Esophagus mucosa (tissue), 1 donor: Measurements from ENCODE around the gene LMO2. TPM values are rescaled to one million over a fixed set of nuclear protein-coding genes. Genes with fewer than 3 reads are reported as not detected.

Experiments
- total RNA-seq: library from RNA; stranded (reverse); gene quantifications from one replicate; pipeline ENCODE4 v1.2.4, GENCODE V29; 2023
- donor health status: DM: yes; HTN: yes; CAD: no.

Gene LMO2
- total RNA-seq, 1 donor from 2014 or later, result 11.7 TPM

Other genes with a start within 250 kb of the LMO2 start
- gene C11orf91, start 191.2 kb downstream of the LMO2 start, total RNA-seq, result 1.1 TPM
- 319 TPM for gene CD59, start 155.7 kb downstream of the LMO2 start, total RNA-seq
- 23.8 TPM for gene FBXO3, start 117.6 kb downstream of the LMO2 start, total RNA-seq
- 154 TPM for gene CAPRIN1, start 159.7 kb upstream of the LMO2 start, total RNA-seq
- gene NAT10, start 213.6 kb upstream of the LMO2 start, total RNA-seq, result 41.1 TPM